HepG2 (cell line): ENCODE results near the gene EXOC5. TPM values are rescaled to one million over a fixed set of nuclear protein-coding genes. Genes with fewer than 3 reads are reported as not detected.

Experiments
- ATAC-seq: fragments of 200-7000 bp; cut with Tn5 transposase; 3 replicates; pipeline ENCODE4 v1.9.1; 2020; ENCODE audit warnings: mild to moderate bottlenecking, moderate library complexity
- BruUV-seq: library from RNA; stranded (reverse); fragments of 400-500 nt; replicated peaks from 2 replicates; lab custom pipeline; 2021; lab: Mats Ljungman, UMichigan
- CTCF ChIA-PET: fragments of 300-600 bp; formaldehyde crosslinking; extraction: SDS; loops from one replicate; lab custom pipeline; 2021; ENCODE audit warnings: low total read pairs, inconsistent platforms, low intra/inter-chr PET ratio; lab: Yijun Ruan, JAX
- POLR2A ChIA-PET: fragments of 350-600 bp; sonication (Branson Sonifier 250); formaldehyde crosslinking; loops from one replicate; lab custom pipeline; 2020; ENCODE audit warnings: antibody characterized with exemption, inconsistent platforms; lab: Yijun Ruan, JAX
- DNase-seq: peaks from one replicate; pipeline ENCODE4 v3.0.0-alpha.2; 2015; ENCODE audit warnings: low spot score
- FAIRE-seq: peaks from 3 replicates; lab custom pipeline; 2011; peaks lifted over from hg19 to GRCh38; lab: Jason Lieb, UNC
- H2AFZ ChIP-seq: one replicate; pipeline ENCODE4 v1.6.1; 2011; ENCODE audit warnings: low read length, inconsistent platforms
- H3K27ac ChIP-seq: fragments of 300-600 bp; 3 replicates; pipeline ENCODE4 v1.8.0; 2011; ENCODE audit warnings: mixed run types, mild to moderate bottlenecking, mixed read lengths, low read length, inconsistent platforms; ENCODE audit not compliant: insufficient read depth; ENCODE audit errors: extremely low read length
- H3K27me3 ChIP-seq, 2 experiments: fragments of 200-600 bp in 1 of 2; 2 replicates in 1 of 2; 3 replicates in 1 of 2; pipeline versions ENCODE4 v1.6.0 to v1.8.0; 2011; ENCODE audit warnings: low read length in 2 of 2, mild to moderate bottlenecking in 2 of 2, moderate library complexity in 2 of 2, inconsistent platforms in 1 of 2; ENCODE audit not compliant: insufficient read depth in 2 of 2, control insufficient read depth in 1 of 2
- H3K36me3 ChIP-seq, 2 experiments: fragments of 200-600 bp in 1 of 2; replicated peaks in 1 of 2; 2 replicates in 1 of 2; 3 replicates in 1 of 2; pipeline versions ENCODE4 v1.5.1 to v1.8.0; 2011; ENCODE audit warnings: low read length in 2 of 2, inconsistent platforms in 1 of 2; ENCODE audit not compliant: insufficient read depth in 2 of 2, control insufficient read depth in 1 of 2
- H3K4me1 ChIP-seq: 2 replicates; pipeline ENCODE4 v1.5.1; 2012; ENCODE audit warnings: low read length, inconsistent platforms; ENCODE audit not compliant: insufficient read depth
- H3K4me2 ChIP-seq: 2 replicates; pipeline ENCODE4 v1.6.0; 2011; ENCODE audit warnings: low read depth, low read length, inconsistent platforms
- H3K4me3 ChIP-seq, 3 experiments: fragments of 200-600 bp in 1 of 3; sonication (generic), shearing (Covaris generic) in 1 of 3; replicated peaks in 1 of 3; 2 replicates each; pipeline ENCODE4 v1.5.1; 2011 to 2016; ENCODE audit warnings: low read length in 3 of 3, inconsistent platforms in 2 of 3, low read depth in 2 of 3, mild to moderate bottlenecking in 2 of 3, control low read depth in 1 of 3, mixed read lengths in 1 of 3; ENCODE audit not compliant: insufficient read depth in 1 of 3
- H3K79me2 ChIP-seq: one replicate; pipeline ENCODE4 v1.6.1; 2011; ENCODE audit warnings: low read length, inconsistent platforms; ENCODE audit not compliant: insufficient read depth
- H3K9ac ChIP-seq: 2 replicates; pipeline ENCODE4 v1.6.0; 2011; ENCODE audit warnings: mild to moderate bottlenecking, low read depth, low read length, inconsistent platforms; ENCODE audit not compliant: insufficient read depth
- H3K9me3 ChIP-seq: 2 replicates; pipeline ENCODE4 v1.5.1; 2012; ENCODE audit warnings: mild to moderate bottlenecking, low read length
- H4K20me1 ChIP-seq: 2 replicates; pipeline ENCODE4 v1.6.0; 2011; ENCODE audit warnings: inconsistent platforms, mild to moderate bottlenecking, low read length, moderate library complexity; ENCODE audit not compliant: insufficient read depth
- BCLAF1 ChIP-seq: fragments of 450-650 bp; IDR thresholded peaks from 2 replicates; pipeline ENCODE4 v1.6.1; 2017; ENCODE audit warnings: mild to moderate bottlenecking
- CEBPB ChIP-seq: IDR thresholded peaks from 2 replicates; pipeline ENCODE4 v1.6.1; 2011; ENCODE audit warnings: low read depth, low read length, improper control_type of control experiment, borderline replicate concordance
- IKZF4 ChIP-seq: sonication (generic); formaldehyde crosslinking; IDR thresholded peaks from 2 replicates; pipeline ENCODE4 v1.5.1; 2020; ENCODE audit warnings: borderline replicate concordance, mild to moderate bottlenecking, low read depth, missing genetic modification reagents; ENCODE audit errors: not compliant biosample characterization
- KDM5A ChIP-seq: fragments of 200-600 bp; sonication (generic); IDR thresholded peaks from 2 replicates; pipeline ENCODE4 v1.7.0; 2018; ENCODE audit warnings: antibody characterized with exemption, mild to moderate bottlenecking, low read length, borderline replicate concordance
- NCOR1 ChIP-seq: fragments of 200-600 bp; sonication (generic); IDR thresholded peaks from 2 replicates; pipeline ENCODE4 v1.7.0; 2017; ENCODE audit warnings: antibody characterized with exemption, low read length, borderline replicate concordance
- NR2C2 ChIP-seq: sonication (generic); formaldehyde crosslinking; IDR thresholded peaks from 2 replicates; pipeline ENCODE4 v1.4.0; 2020; ENCODE audit warnings: missing genetic modification reagents, mild to moderate bottlenecking, moderate library complexity, borderline replicate concordance
- PHF21A ChIP-seq: sonication (generic); formaldehyde crosslinking; IDR thresholded peaks from 2 replicates; pipeline ENCODE4 v1.5.0; 2020; ENCODE audit warnings: mild to moderate bottlenecking, missing genetic modification reagents
- RNF2 ChIP-seq: fragments of 450-650 bp; conservative IDR thresholded peaks from 2 replicates; pipeline ENCODE4 v1.6.1; 2016; ENCODE audit warnings: low read depth
- SOX13 ChIP-seq, 3 experiments: fragments of 450-650 bp in 1 of 3; sonication (generic) in 1 of 3; formaldehyde crosslinking in 1 of 3; IDR thresholded peaks in 2 of 3; conservative IDR thresholded peaks in 1 of 3; 2 replicates each; pipeline versions ENCODE4 v1.5.0 to v1.6.1; 2016 to 2020; ENCODE audit warnings: antibody characterized with exemption in 1 of 3, mild to moderate bottlenecking in 1 of 3, missing compliant biosample characterization in 1 of 3, missing genetic modification reagents in 1 of 3, moderate library complexity in 1 of 3
- TCF7 ChIP-seq: sonication (generic); IDR thresholded peaks from 2 replicates; pipeline ENCODE4 v1.6.1; 2016; ENCODE audit warnings: antibody characterized with exemption, low read depth
- ZNF232 ChIP-seq: sonication (generic); formaldehyde crosslinking; IDR thresholded peaks from 2 replicates; pipeline ENCODE4 v1.4.0; 2020; ENCODE audit warnings: missing genetic modification reagents, borderline replicate concordance
- ZNF3 ChIP-seq: IDR thresholded peaks from 2 replicates; pipeline ENCODE4 v1.7.0; 2017; ENCODE audit warnings: inconsistent platforms
- ZNF335 ChIP-seq: sonication (generic); formaldehyde crosslinking; IDR thresholded peaks from 2 replicates; pipeline ENCODE4 v1.4.0; 2020; ENCODE audit warnings: missing genetic modification reagents
- ZNF773 ChIP-seq: sonication (generic); formaldehyde crosslinking; IDR thresholded peaks from 2 replicates; pipeline ENCODE4 v1.4.0; 2020; ENCODE audit warnings: missing genetic modification reagents, borderline replicate concordance
- WGBS: methylation state at CpG from one replicate; pipeline ENCODE4 v1.1.6; 2017; ENCODE audit warnings: low lambda C conversion rate; 5-methylcytosine and 5-hydroxymethylcytosine counted together
- in situ Hi-C: cut with HindIII; loops from 2 replicates; pipeline ENCODE4 v1.10.0; 2017; ENCODE audit warnings: low pct_unique_long_range_greater_than_20kb; ENCODE audit not compliant: extremely low pct_ligation_motif_present
- intact Hi-C: fragments of 100-400 bp; cut with micrococcal nuclease; formaldehyde crosslinking; loops from one replicate; pipeline ENCODE4 v1.10.0; 2022; ENCODE audit not compliant: unreplicated experiment
- polyA plus RNA-seq, 8 experiments: library from polyadenylated mRNA; depleted of rRNA in 3 of 8; stranded (reverse) in 7 of 8; unstranded in 1 of 8; fragments of >200 nt; fragmentation: Illumina TruSeq in 4 of 8; extraction: Trizol in 4 of 8; gene quantifications; 2 replicates each; pipeline versions ENCODE4 v1.2.1 to v1.2.3, GENCODE V29; 2011 to 2016; ENCODE audit warnings: low read depth in 4 of 8, missing spikeins in 1 of 8, mixed read lengths in 1 of 8; ENCODE audit not compliant: insufficient read depth in 1 of 8
- total RNA-seq, 5 experiments: library from RNA; depleted of rRNA; stranded (reverse); fragments of >200 nt; fragmentation: Illumina TruSeq; extraction: Trizol; gene quantifications; 2 replicates each; pipeline ENCODE4 v1.2.3, GENCODE V29; 2016; ENCODE audit warnings: low read depth in 1 of 5
- TF ChIP-seq, protein P1 (sequence below), 2 experiments: fragments of 450-650 bp in 1 of 2; sonication (generic) in 1 of 2; formaldehyde crosslinking; IDR thresholded peaks; 2 replicates each; pipeline versions ENCODE4 v1.5.0 to v1.8.0; 2020 to 2022; ENCODE audit warnings: mild to moderate bottlenecking in 1 of 2, missing genetic modification reagents in 1 of 2
- TF ChIP-seq, protein P2 (sequence below): IDR thresholded peaks from 2 replicates; pipeline ENCODE4 v1.6.1; 2016

The EXOC5 gene
- total and polyA plus RNA-seq, 2 of the 13 experiments (the other 11 are each of a cell fraction or from before 2014, with no cell fraction given): 15.1 to 43.8 TPM

- H3K4me3 ChIP-seq: no peak overlapping the region
- intact Hi-C loops: loop anchor here (2.0 to 10.0 kb wide), 3 partner anchors 23 to 627 kb away; partner anchors contain the start of genes AP5M1 and EXOC5
- ATAC-seq (peak; percentile 79), DNase-seq (peak; percentile 72), FAIRE-seq (peak; percentile 76)
- peaks cover 2 to 3% of the 10 kb centered on the region in 2 experiments; a peak in 1 of 5 replicates for H3K36me3 ChIP-seq
- in situ Hi-C loops: no loop called here
- H2AFZ ChIP-seq: no peak overlapping the region
- CTCF ChIA-PET: no interaction called here
- peaks cover 27% of the 10 kb centered on the region for H3K4me1 ChIP-seq
- peak overlapping the region; percentile 43 for H3K4me2 ChIP-seq
- peak overlapping the region; percentile 50 for H3K27ac ChIP-seq
- whole genome bisulfite sequencing: 13% methylated on average over 6 of the region's 6 CpGs
- H3K9me3 ChIP-seq: no peaks in the 10 kb centered on the region
- H4K20me1 ChIP-seq: no peaks in the 10 kb centered on the region
- POLR2A ChIA-PET: no interaction called here
- no peak overlapping the region for H3K9ac ChIP-seq
- BruUV-seq: no TSS peak
- H3K27me3 ChIP-seq: no peaks in the 10 kb centered on the region
- H3K79me2 ChIP-seq: no peaks in the 10 kb centered on the region
- no peak for TF ChIP-seq PHF21A (CRISPR knock-in tag)
- TF ChIP-seq, protein P1, sequence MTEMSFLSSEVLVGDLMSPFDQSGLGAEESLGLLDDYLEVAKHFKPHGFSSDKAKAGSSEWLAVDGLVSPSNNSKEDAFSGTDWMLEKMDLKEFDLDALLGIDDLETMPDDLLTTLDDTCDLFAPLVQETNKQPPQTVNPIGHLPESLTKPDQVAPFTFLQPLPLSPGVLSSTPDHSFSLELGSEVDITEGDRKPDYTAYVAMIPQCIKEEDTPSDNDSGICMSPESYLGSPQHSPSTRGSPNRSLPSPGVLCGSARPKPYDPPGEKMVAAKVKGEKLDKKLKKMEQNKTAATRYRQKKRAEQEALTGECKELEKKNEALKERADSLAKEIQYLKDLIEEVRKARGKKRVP (CRISPR knock-in tag; IDR thresholded peaks at IDR 0.05): 0 out of 4 replicates have a peak, but pooled peaks of 1 of the 2 experiments have one; percentile 15
- peak; percentile 22; the same call in 1 of the 2 replicates for TF ChIP-seq NCOR1
- TF ChIP-seq SOX13 (IDR thresholded peaks at IDR 0.05): no peak
- TF ChIP-seq SOX13 (CRISPR knock-in tag; conservative IDR thresholded peaks at IDR 0.05 in 1 of 2, IDR thresholded peaks at IDR 0.05 in 1 of 2): peak in 1 of 2 experiments; percentile 30; a peak in 1 of 4 replicates
- TF ChIP-seq, protein P2, sequence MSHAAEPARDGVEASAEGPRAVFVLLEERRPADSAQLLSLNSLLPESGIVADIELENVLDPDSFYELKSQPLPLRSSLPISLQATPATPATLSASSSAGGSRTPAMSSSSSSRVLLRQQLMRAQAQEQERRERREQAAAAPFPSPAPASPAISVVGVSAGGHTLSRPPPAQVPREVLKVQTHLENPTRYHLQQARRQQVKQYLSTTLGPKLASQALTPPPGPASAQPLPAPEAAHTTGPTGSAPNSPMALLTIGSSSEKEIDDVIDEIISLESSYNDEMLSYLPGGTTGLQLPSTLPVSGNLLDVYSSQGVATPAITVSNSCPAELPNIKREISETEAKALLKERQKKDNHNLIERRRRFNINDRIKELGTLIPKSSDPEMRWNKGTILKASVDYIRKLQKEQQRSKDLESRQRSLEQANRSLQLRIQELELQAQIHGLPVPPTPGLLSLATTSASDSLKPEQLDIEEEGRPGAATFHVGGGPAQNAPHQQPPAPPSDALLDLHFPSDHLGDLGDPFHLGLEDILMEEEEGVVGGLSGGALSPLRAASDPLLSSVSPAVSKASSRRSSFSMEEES (CRISPR knock-in tag): no peak
- no peak for TF ChIP-seq ZNF773 (CRISPR knock-in tag)
- peak; percentile 44; the same call in 1 of the 2 replicates for TF ChIP-seq CEBPB
- TF ChIP-seq ZNF232 (CRISPR knock-in tag): no peak
- TF ChIP-seq RNF2: no peak
- no peak for TF ChIP-seq ZNF335 (CRISPR knock-in tag)
- no peak for TF ChIP-seq KDM5A
- TF ChIP-seq NR2C2: 0 out of 2 replicates have a peak, but pooled peaks have one; percentile 27
- TF ChIP-seq TCF7: peak; percentile 54
- no peak for TF ChIP-seq BCLAF1
- no peak for TF ChIP-seq IKZF4 (CRISPR knock-in tag)
- TF ChIP-seq ZNF3 (CRISPR knock-in tag): peak; percentile 63; the same call in 1 of the 2 replicates
Observed at GRCh38 chr14:57291692-57292647, 23.3 kb upstream of the EXOC5 start.
